Kidney epithelial cell (primary cell): Measurements from ENCODE around the gene IGFN1. TPM values are rescaled to one million over a fixed set of nuclear protein-coding genes. Genes with fewer than 3 reads are reported as not detected.

ENCODE experiments used
- DNase-seq: peaks from one replicate; pipeline ENCODE4 v3.0.0-alpha.2; 2010; ENCODE audit warnings: low read depth
- H3K27me3 ChIP-seq: 2 replicates; pipeline ENCODE4 v1.6.0; 2011; ENCODE audit warnings: low read length; ENCODE audit not compliant: control insufficient read depth, insufficient read depth
- H3K36me3 ChIP-seq: 2 replicates; pipeline ENCODE4 v1.5.1; 2011; ENCODE audit warnings: low read length; ENCODE audit not compliant: control insufficient read depth, insufficient read depth
- H3K4me3 ChIP-seq: 2 replicates; pipeline ENCODE4 v1.5.1; 2011; ENCODE audit warnings: low read depth, mild to moderate bottlenecking, control low read depth, low read length
- CTCF ChIP-seq: IDR thresholded peaks from 2 replicates; pipeline ENCODE4 v1.5.1; 2011; ENCODE audit warnings: mild to moderate bottlenecking, moderate library complexity, low read length, control low read depth, inconsistent platforms; ENCODE audit not compliant: insufficient read depth, poor library complexity, severe bottlenecking
- total RNA-seq: library from RNA; depleted of rRNA; stranded (reverse); fragments of >200 nt; gene quantifications from 2 replicates; pipeline ENCODE4 v1.2.3, GENCODE V29; 2015

IGFN1 gene
- total RNA-seq, 1 donor from 2014 or later: 0.54 TPM

DNA sequence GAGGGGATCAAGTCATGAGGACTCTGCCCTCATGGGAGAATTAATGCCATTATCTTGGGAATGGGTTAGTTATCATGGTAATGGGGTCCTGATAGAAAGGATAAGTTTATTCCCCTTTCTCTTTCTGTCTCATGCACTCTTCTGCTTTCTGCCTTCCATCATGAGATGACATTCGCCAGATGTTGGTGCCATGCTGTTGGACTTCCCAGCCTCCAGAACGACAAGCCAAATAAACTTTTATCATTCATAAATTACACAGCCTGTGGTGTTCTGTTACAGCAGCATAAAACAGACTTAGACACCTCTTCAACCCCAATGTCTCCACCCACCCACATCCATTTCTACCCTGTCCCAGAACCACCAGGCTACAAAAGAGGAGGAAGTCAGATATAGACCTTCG, 11.9 kb upstream of the IGFN1 start:
- Histone ChIP-seq H3K36me3 (no peaks in the 10 kb centered on the region), H3K4me3 (no peak overlapping the region), H3K27me3 (peaks cover 4% of the 10 kb centered on the region)
- TF ChIP-seq CTCF: no peak
- DNase-seq: no peak

- peaks cover 4% of the 10 kb centered on the region for H3K27me3 ChIP-seq
- H3K4me3 ChIP-seq: no peak overlapping the region
- DNase-seq: no peak
- no peaks in the 10 kb centered on the region for H3K36me3 ChIP-seq
- TF ChIP-seq CTCF: no peak
These were observed 10.5 kb upstream of the IGFN1 start for GRCh38 chr1:201180141-201180540.

- Histone ChIP-seq H3K4me3 (no peak overlapping the region), H3K27me3 (peaks cover 4% of the 10 kb centered on the region), H3K36me3 (no peaks in the 10 kb centered on the region)
- no peak for DNase-seq
- TF ChIP-seq CTCF: no peak
These were observed 9.7 kb upstream of the IGFN1 start for GRCh38 chr1:201180901-201181300.

- peaks cover 4% of the 10 kb centered on the region for H3K27me3 ChIP-seq
- TF ChIP-seq CTCF: no peak
- H3K36me3 ChIP-seq: no peaks in the 10 kb centered on the region
- no peak overlapping the region for H3K4me3 ChIP-seq
- DNase-seq: no peak
These were observed 9.3 kb upstream of the IGFN1 start for GRCh38 chr1:201181323-201181722.

GRCh38 chr1:201181726-201182125, 8.9 kb upstream of the IGFN1 start:
- TF ChIP-seq CTCF: no peak
- peaks cover 4% of the 10 kb centered on the region for H3K27me3 ChIP-seq
- no peak overlapping the region for H3K4me3 ChIP-seq
- H3K36me3 ChIP-seq: no peaks in the 10 kb centered on the region
- no peak for DNase-seq

DNA sequence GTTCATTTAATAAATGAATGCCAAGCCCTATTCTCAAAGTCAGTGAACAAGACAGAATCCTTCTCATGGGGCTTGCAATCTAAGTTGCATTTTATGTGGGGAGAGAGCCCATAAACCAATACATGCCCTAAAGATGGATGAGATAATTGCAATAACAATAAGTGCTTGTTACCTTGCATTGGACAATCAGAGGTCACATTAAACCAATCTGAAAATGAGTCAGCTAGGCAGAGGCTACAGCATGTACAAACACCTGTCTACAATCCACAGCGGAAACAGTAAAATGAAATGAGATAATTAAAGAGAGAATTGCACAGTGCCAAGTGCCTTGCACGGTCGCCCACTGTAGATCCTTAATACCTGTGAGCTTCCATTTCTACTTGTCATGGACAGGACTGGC, 7.4 kb upstream of the IGFN1 start:
- TF ChIP-seq CTCF: no peak
- no peaks in the 10 kb centered on the region for H3K36me3 ChIP-seq
- H3K4me3 ChIP-seq: no peak overlapping the region
- H3K27me3 ChIP-seq: peaks cover 4% of the 10 kb centered on the region
- DNase-seq: no peak
